ENCODE data around the gene EPN3.

Gene EPN3

GRCh38 chr17:50511058-50511457 lies 21.5 kb upstream of the EPN3 start:
- peak; percentile 20 for DNase-seq (ENCODE audit: low read depth)

GRCh38 chr17:50513495-50513894 lies 19.0 kb upstream of the EPN3 start:
- no peak for DNase-seq (ENCODE audit: low read depth)

- DNase-seq (ENCODE audit: low read depth) = no peak
These were observed 18.1 kb upstream of the EPN3 start for GRCh38 chr17:50514388-50514787.

- DNase-seq (ENCODE audit: low read depth) = no peak
These were observed 17.4 kb upstream of the EPN3 start for GRCh38 chr17:50514936-50515702.

GRCh38 chr17:50517011-50517410 lies 15.5 kb upstream of the EPN3 start:
- DNase-seq (ENCODE audit: low read depth) = no peak

- DNase-seq (ENCODE audit: low read depth) = no peak
These were observed 14.8 kb upstream of the EPN3 start for GRCh38 chr17:50517504-50518383.

- no peak for DNase-seq (ENCODE audit: low read depth)
These were observed 14.0 kb upstream of the EPN3 start for GRCh38 chr17:50518384-50519023.

- no peak for DNase-seq (ENCODE audit: low read depth)
These were observed 13.2 kb upstream of the EPN3 start for GRCh38 chr17:50519141-50519834.

GRCh38 chr17:50520483-50520882 lies 12.1 kb upstream of the EPN3 start:
- no peak for DNase-seq (ENCODE audit: low read depth)

GRCh38 chr17:50521514-50521913 lies 11.0 kb upstream of the EPN3 start:
- DNase-seq (ENCODE audit: low read depth) = no peak

GRCh38 chr17:50522766-50523165 lies 9.8 kb upstream of the EPN3 start:
- DNase-seq (ENCODE audit: low read depth) = no peak

- no peak for DNase-seq (ENCODE audit: low read depth)
These were observed 9.3 kb upstream of the EPN3 start for GRCh38 chr17:50523208-50523607.

- DNase-seq (ENCODE audit: low read depth) = no peak
These were observed 7.7 kb upstream of the EPN3 start for GRCh38 chr17:50524838-50525237.

GRCh38 chr17:50527155-50527762 lies 5.3 kb upstream of the EPN3 start:
- no peak for DNase-seq (ENCODE audit: low read depth)

GRCh38 chr17:50527949-50528474 lies 4.5 kb upstream of the EPN3 start:
- DNase-seq (ENCODE audit: low read depth) = no peak

GRCh38 chr17:50529849-50530248 lies 2.7 kb upstream of the EPN3 start:
- no peak for DNase-seq (ENCODE audit: low read depth)

- no peak for DNase-seq (ENCODE audit: low read depth)
These were observed 1.0 kb upstream of the EPN3 start for GRCh38 chr17:50531428-50532025.

GRCh38 chr17:50533185-50533584 lies 650 bp downstream of the EPN3 start:
- DNase-seq (ENCODE audit: low read depth) = no peak

- no peak for DNase-seq (ENCODE audit: low read depth)
These were observed 1.2 kb downstream of the EPN3 start for GRCh38 chr17:50533720-50534148.

- DNase-seq (ENCODE audit: low read depth) = no peak
These were observed 1.9 kb downstream of the EPN3 start for GRCh38 chr17:50534222-50534978.
